ENCODE data around the gene HSPG2. TPM values are rescaled to one million over a fixed set of nuclear protein-coding genes. Genes with fewer than 3 reads are reported as not detected.
"Not testable (repeated sequence)": the region's sequence is repeated elsewhere in the genome, so short reads cannot be mapped to it uniquely, and the experiment has no call there.

Gene HSPG2
- total and polyA plus RNA-seq, 2 experiments from 2014 or later = 72.4 to 81.2 TPM

DNA sequence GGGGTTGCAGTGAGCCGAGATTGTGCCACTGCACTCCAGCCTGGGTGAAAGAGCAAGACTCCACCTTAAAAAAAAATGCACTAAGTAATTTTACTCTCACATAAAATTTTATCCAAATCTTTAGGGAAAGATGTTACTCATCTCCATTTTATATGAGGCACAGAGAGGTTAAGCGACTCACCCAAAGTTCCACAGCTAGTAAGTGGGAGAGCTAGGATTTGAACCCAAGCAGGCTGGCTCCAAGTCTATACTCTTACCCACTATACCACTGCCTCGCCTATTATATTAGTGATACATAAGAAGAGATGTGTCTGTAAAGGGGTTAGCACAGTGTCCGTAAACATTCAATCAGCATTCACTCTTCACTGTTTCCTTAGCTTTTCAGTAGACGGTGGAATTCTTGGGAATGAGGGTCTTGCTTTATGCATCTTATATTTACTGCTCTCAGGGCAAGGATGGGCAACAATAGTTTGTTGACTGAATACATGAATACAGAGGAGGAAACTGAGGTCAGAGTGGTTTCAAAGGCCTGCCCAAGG lies 109.9 kb downstream of the HSPG2 start:
- no peaks in the 10 kb centered on the region for H3K9me3 ChIP-seq (ENCODE audit: low read depth)
- H4K20me1 ChIP-seq (ENCODE audit: insufficient read depth, poor library complexity, severe bottlenecking) = no peaks in the 10 kb centered on the region
- 96% methylated on average over 5 of the region's 5 CpGs for WGBS (ENCODE audit: low lambda C conversion rate, missing lambda C conversion rate)
- TF ChIP-seq, protein P1, sequence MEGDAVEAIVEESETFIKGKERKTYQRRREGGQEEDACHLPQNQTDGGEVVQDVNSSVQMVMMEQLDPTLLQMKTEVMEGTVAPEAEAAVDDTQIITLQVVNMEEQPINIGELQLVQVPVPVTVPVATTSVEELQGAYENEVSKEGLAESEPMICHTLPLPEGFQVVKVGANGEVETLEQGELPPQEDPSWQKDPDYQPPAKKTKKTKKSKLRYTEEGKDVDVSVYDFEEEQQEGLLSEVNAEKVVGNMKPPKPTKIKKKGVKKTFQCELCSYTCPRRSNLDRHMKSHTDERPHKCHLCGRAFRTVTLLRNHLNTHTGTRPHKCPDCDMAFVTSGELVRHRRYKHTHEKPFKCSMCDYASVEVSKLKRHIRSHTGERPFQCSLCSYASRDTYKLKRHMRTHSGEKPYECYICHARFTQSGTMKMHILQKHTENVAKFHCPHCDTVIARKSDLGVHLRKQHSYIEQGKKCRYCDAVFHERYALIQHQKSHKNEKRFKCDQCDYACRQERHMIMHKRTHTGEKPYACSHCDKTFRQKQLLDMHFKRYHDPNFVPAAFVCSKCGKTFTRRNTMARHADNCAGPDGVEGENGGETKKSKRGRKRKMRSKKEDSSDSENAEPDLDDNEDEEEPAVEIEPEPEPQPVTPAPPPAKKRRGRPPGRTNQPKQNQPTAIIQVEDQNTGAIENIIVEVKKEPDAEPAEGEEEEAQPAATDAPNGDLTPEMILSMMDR (IDR thresholded peaks at IDR 0.05; ENCODE audit: poor library complexity) = no peak
- TF ChIP-seq EZH2 (IDR thresholded peaks at IDR 0.05; ENCODE audit: borderline replicate concordance) = no peak
- no peak for TF ChIP-seq EZH2phosphoT487 (IDR thresholded peaks at IDR 0.05; ENCODE audit: low read depth, severe bottlenecking, unreplicated experiment)
- no peaks in the 10 kb centered on the region for H3K4me1 ChIP-seq (ENCODE audit: insufficient read depth)
- no peaks in the 10 kb centered on the region for H3K9me2 ChIP-seq (replicated peaks; ENCODE audit: insufficient read depth)
- H3K4me2 ChIP-seq = no peak overlapping the region
- DNase-seq (ENCODE audit: low spot score) = no peak
- no peak overlapping the region for H2AFZ ChIP-seq
- no peaks in the 10 kb centered on the region for H3K27me3 ChIP-seq
- H3K79me2 ChIP-seq = no peaks in the 10 kb centered on the region
- no peak overlapping the region for H3K27ac ChIP-seq
- H3K4me3 ChIP-seq = no peak overlapping the region
- H3K36me3 ChIP-seq (replicated peaks; ENCODE audit: insufficient read depth, low read depth) = no peaks in the 10 kb centered on the region

DNA sequence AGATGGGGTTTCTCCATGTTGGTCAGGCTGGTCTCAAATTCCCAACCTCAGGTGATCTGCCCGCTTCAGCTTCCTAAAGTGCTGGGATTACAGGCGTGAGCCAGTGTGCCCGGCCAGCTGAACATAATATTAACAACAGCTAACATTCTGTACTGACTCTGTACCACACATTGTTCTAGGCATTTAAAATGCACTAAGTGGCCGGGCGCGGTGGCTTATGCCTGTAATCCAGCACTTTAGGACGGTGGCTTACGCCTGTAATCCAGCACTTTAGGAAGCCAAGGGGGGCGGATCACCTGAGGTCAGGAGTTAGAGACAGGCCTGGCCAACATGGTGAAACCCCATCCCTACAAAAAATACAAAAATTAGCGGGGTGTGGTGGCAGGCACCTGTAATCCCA lies 110.4 kb downstream of the HSPG2 start:
- not testable (repeated sequence) for H4K20me1 ChIP-seq (ENCODE audit: insufficient read depth, poor library complexity, severe bottlenecking); H3K36me3 ChIP-seq (replicated peaks; ENCODE audit: insufficient read depth, low read depth); H3K9me2 ChIP-seq (replicated peaks; ENCODE audit: insufficient read depth); H3K4me2 ChIP-seq; H3K27ac ChIP-seq; DNase-seq (ENCODE audit: low spot score); H3K4me3 ChIP-seq; H3K4me1 ChIP-seq (ENCODE audit: insufficient read depth); H3K79me2 ChIP-seq; H2AFZ ChIP-seq; H3K9me3 ChIP-seq (ENCODE audit: low read depth); H3K27me3 ChIP-seq
- WGBS (ENCODE audit: low lambda C conversion rate, missing lambda C conversion rate) = 93% methylated on average over 10 of the region's 10 CpGs

DNA sequence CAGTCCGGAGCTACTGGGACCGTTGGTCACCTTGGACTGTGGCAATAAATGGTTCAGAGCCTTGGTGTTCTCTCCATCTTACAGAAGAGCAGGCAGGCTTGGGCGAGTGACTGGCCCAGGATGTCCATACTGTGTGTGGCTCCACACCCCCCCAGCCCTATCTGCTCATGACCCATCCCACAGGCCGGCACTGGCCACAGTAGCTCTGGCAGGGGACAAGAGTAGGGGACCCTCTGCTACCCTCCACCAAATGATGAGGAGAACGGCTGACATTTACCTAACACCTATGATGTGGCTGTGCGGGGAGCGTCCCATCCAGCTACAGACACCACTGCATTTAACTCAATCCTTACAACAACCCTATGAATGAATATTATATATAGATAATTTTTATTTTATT lies 111.7 kb downstream of the HSPG2 start:
- Histone ChIP-seq H3K79me2 (no peaks in the 10 kb centered on the region), H3K4me3 (no peak overlapping the region), H3K4me2 (no peak overlapping the region), H2AFZ (no peak overlapping the region), H3K9me3 (ENCODE audit: low read depth) (no peaks in the 10 kb centered on the region), H3K27ac (no peak overlapping the region), H3K27me3 (no peaks in the 10 kb centered on the region), H3K4me1 (ENCODE audit: insufficient read depth) (no peaks in the 10 kb centered on the region), H3K9me2 (replicated peaks; ENCODE audit: insufficient read depth) (no peaks in the 10 kb centered on the region), H4K20me1 (ENCODE audit: insufficient read depth, poor library complexity, severe bottlenecking) (no peaks in the 10 kb centered on the region), H3K36me3 (replicated peaks; ENCODE audit: insufficient read depth, low read depth) (no peaks in the 10 kb centered on the region)
- TF ChIP-seq EZH2 (IDR thresholded peaks at IDR 0.05; ENCODE audit: borderline replicate concordance) (no peak), EZH2phosphoT487 (IDR thresholded peaks at IDR 0.05; ENCODE audit: low read depth, severe bottlenecking, unreplicated experiment) (no peak)
- DNase-seq (ENCODE audit: low spot score) = no peak
- 96% methylated on average over 7 of the region's 7 CpGs for WGBS (ENCODE audit: low lambda C conversion rate, missing lambda C conversion rate)

DNA sequence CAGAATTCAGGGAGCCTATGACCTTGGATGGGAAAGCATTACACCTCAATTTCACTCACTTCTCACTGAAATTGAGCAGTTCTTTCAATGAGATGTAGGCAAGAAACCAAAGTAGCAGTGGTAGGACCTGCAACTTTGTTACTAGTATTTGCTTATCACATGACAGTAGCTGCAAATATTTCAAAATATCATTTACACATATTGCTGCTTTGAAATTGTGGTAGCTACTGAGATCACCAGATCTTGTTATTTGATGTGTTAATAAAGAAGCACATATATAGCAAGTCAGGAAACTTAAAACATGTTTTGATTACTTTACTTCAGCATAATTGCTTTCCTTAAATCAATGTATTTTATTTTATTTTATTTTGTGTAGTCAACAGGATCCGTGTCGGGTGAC lies 112.2 kb downstream of the HSPG2 start:
- H3K27me3 ChIP-seq = no peaks in the 10 kb centered on the region
- TF ChIP-seq, protein P1 (IDR thresholded peaks at IDR 0.05; ENCODE audit: poor library complexity) = no peak
- no peak for TF ChIP-seq EZH2phosphoT487 (IDR thresholded peaks at IDR 0.05; ENCODE audit: low read depth, severe bottlenecking, unreplicated experiment)
- TF ChIP-seq EZH2 (IDR thresholded peaks at IDR 0.05; ENCODE audit: borderline replicate concordance) = no peak
- H3K9me2 ChIP-seq (replicated peaks; ENCODE audit: insufficient read depth) = no peaks in the 10 kb centered on the region
- DNase-seq (ENCODE audit: low spot score) = no peak
- H3K4me3 ChIP-seq = no peak overlapping the region
- no peak overlapping the region for H3K27ac ChIP-seq
- H4K20me1 ChIP-seq (ENCODE audit: insufficient read depth, poor library complexity, severe bottlenecking) = no peaks in the 10 kb centered on the region
- 98% methylated on average over 2 of the region's 2 CpGs for WGBS (ENCODE audit: low lambda C conversion rate, missing lambda C conversion rate)
- H2AFZ ChIP-seq = no peak overlapping the region
- no peaks in the 10 kb centered on the region for H3K4me1 ChIP-seq (ENCODE audit: insufficient read depth)
- H3K79me2 ChIP-seq = no peaks in the 10 kb centered on the region
- no peaks in the 10 kb centered on the region for H3K9me3 ChIP-seq (ENCODE audit: low read depth)
- no peak overlapping the region for H3K4me2 ChIP-seq
- H3K36me3 ChIP-seq (replicated peaks; ENCODE audit: insufficient read depth, low read depth) = no peaks in the 10 kb centered on the region
